Stimulated activated CD4-positive, alpha-beta T cell treated with anti-CD3 and anti-CD28 coated beads, Interleukin-2, amount 100 ng/mL, for 24 hours (primary cell): ENCODE data around the gene CAMTA1.
"Not testable (repeated sequence)": the region's sequence is repeated elsewhere in the genome, so short reads cannot be mapped to it uniquely, and the experiment has no call there.

Source experiments
- DNase-seq, 2 donors: peaks; one replicate each; pipeline ENCODE4 v3.0.0-alpha.2; 2020

The CAMTA1 gene

GRCh38 chr1:7587773-7588456, 802.7 kb downstream of the CAMTA1 start:
- DNase-seq: no peak

GRCh38 chr1:7588457-7588827, 803.2 kb downstream of the CAMTA1 start:
- no peak for DNase-seq

GRCh38 chr1:7589080-7589735, 804.0 kb downstream of the CAMTA1 start:
- DNase-seq: no peak

GRCh38 chr1:7589774-7590425, 804.6 kb downstream of the CAMTA1 start:
- no peak for DNase-seq

GRCh38 chr1:7590426-7590790, 805.2 kb downstream of the CAMTA1 start:
- DNase-seq: no peak

- no peak for DNase-seq
Observed at GRCh38 chr1:7591565-7591964, 806.3 kb downstream of the CAMTA1 start.

- no peak for DNase-seq
Observed at GRCh38 chr1:7592120-7592798, 807.0 kb downstream of the CAMTA1 start.

- no peak for DNase-seq
Observed at GRCh38 chr1:7594002-7594713, 808.9 kb downstream of the CAMTA1 start.

- DNase-seq: no peak
Observed at GRCh38 chr1:7594714-7595295, 809.6 kb downstream of the CAMTA1 start.

- no peak for DNase-seq
Observed at GRCh38 chr1:7595336-7595735, 810.1 kb downstream of the CAMTA1 start.

- no peak for DNase-seq
Observed at GRCh38 chr1:7596126-7596965, 811.1 kb downstream of the CAMTA1 start.

- not testable (repeated sequence) for DNase-seq
Observed at GRCh38 chr1:7598058-7598457, 812.8 kb downstream of the CAMTA1 start.

GRCh38 chr1:7604906-7605305, 819.7 kb downstream of the CAMTA1 start:
- DNase-seq: not testable (repeated sequence)

- DNase-seq: no peak
Observed at GRCh38 chr1:7606096-7606495, 820.8 kb downstream of the CAMTA1 start.

GRCh38 chr1:7607097-7607496, 821.8 kb downstream of the CAMTA1 start:
- no peak for DNase-seq

GRCh38 chr1:7608628-7609305, 823.5 kb downstream of the CAMTA1 start:
- DNase-seq: no peak

- no peak for DNase-seq
Observed at GRCh38 chr1:7609311-7609994, 824.2 kb downstream of the CAMTA1 start.

GRCh38 chr1:7610106-7610731, 825.0 kb downstream of the CAMTA1 start:
- DNase-seq: no peak

GRCh38 chr1:7610936-7611335, 825.7 kb downstream of the CAMTA1 start:
- no peak for DNase-seq

GRCh38 chr1:7611421-7612010, 826.3 kb downstream of the CAMTA1 start:
- no peak for DNase-seq
